Astrocyte (in vitro differentiated cells and primary cell): ENCODE measurements around the gene VAT1L.

Source experiments
- CTCF ChIP-seq: IDR thresholded peaks from 2 replicates; pipeline ENCODE4 v1.5.1; 2011; ENCODE audit warnings: low read depth, mild to moderate bottlenecking, inconsistent platforms, low read length, moderate library complexity; ENCODE audit not compliant: insufficient read depth
- EZH2 ChIP-seq: IDR thresholded peaks from 2 replicates; pipeline ENCODE4 v1.6.1; 2012; ENCODE audit warnings: mild to moderate bottlenecking, low read length, inconsistent platforms; ENCODE audit not compliant: insufficient read depth

GRCh38 chr16:78024159-78024558, 235.8 kb downstream of the VAT1L start:
- TF ChIP-seq EZH2 (no peak), CTCF (no peak)
